GM21390 (cell line): ENCODE results near the gene HMG20B.
"Not testable (repeated sequence)": the region's sequence is repeated elsewhere in the genome, so short reads cannot be mapped to it uniquely, and the experiment has no call there.

Experiments
- ATAC-seq: cut with Tn5 transposase; IDR thresholded peaks from one replicate; pipeline ENCODE4 v1.9.1; 2021; ENCODE audit not compliant: unreplicated experiment

The HMG20B gene

DNA sequence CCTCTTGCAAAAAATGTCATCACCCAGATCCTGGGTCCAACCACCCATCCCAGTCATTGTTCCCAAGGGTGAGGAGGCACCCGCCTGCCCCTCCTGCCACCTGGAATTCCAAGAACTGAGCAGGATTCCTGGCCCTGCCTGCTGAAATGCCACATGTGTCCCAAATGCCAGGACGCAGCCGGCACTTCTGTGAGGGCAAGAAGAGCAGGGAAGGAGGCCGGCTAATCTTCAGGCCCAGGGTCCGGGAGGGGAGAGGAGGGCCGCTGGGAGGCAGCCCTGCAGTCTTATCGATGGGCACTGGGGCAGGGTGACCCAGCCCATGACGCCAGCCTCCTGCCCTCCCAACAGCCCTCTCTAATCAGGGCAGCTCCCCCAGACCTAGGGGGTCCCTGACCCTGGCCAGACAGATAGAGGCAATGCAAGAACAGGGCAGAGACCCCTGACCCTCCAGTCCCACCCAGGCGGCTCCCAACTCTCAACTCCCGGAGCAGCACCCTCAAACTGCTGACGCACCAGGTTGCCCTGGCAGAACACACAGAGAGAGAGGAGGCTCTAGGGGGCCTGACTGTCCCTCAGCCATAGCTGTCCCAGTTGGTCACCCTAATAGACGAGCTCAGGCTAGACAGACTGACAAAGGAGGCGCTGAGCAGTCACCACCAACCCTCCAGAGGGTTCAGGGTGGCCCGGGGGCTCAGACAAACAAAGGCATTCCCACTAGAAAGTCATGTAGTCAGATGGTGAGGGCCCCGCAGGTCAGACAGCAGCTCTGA lies 16.9 kb upstream of the HMG20B start:
- ATAC-seq, result no peak

- ATAC-seq, result no peak
These were observed 16.2 kb upstream of the HMG20B start for GRCh38 chr19:3556423-3556977.

- peak; percentile 14 for ATAC-seq
These were observed 15.7 kb upstream of the HMG20B start for GRCh38 chr19:3556978-3557460.

GRCh38 chr19:3557461-3558248 lies 15.1 kb upstream of the HMG20B start, which contains the start of gene MFSD12:
Gene MFSD12, minus strand, starts transcription at chr19:3557586. Its CDS starts 183 bp downstream, at chr19:3557403.
- peak; percentile 71 for ATAC-seq

GRCh38 chr19:3563709-3564524 lies 8.8 kb upstream of the HMG20B start:
- ATAC-seq, result no peak

DNA sequence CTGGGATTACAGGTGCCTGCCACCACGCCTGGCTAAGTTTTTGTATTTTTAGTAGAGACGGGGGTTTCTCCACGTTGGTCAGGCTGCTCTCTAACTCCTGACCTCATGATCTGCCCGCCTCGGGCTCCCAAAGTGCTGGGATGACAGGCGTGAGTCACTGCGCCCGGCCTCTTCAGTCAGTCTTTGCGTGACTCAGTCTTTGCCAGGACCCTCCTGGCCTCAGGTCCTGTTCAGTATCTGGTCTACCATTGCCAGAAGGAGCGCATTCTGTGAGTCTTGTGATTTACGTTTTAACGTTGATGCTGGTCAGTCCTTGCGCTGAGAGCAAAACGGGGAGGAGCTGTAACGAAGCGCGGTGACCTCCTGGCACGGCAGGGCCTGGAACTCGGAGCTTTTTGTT lies 7.6 kb upstream of the HMG20B start:
- ATAC-seq, result no peak

DNA sequence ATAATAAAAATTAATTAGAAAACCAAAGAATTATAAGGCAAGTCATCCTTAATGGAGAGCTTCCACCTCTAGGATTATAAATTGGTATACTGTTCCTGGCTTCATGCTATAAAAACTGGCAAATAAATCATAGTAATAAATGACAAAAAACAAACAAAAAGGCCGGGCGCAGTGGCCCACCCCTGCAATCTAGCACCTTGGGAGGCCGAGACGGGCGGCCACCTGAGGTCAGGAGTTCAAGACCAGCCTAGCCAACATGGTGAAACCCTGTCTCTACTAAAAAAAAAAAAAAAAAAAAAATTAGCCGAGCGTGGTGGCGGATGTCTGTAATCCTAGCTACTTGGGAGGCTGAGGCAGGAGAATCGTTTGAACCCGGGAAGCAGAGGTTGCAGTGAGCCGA lies 2.7 kb upstream of the HMG20B start:
- not testable (repeated sequence) for ATAC-seq

GRCh38 chr19:3570606-3571011 lies 2.1 kb upstream of the HMG20B start:
- no peak for ATAC-seq

GRCh38 chr19:3572132-3572854 lies 451 bp upstream of the HMG20B start:
- ATAC-seq, result peak; percentile 87

- no peak for ATAC-seq
These were observed 566 bp downstream of the HMG20B start for GRCh38 chr19:3573162-3573857.

- no peak for ATAC-seq
These were observed 1.3 kb downstream of the HMG20B start for GRCh38 chr19:3573858-3574637.

DNA sequence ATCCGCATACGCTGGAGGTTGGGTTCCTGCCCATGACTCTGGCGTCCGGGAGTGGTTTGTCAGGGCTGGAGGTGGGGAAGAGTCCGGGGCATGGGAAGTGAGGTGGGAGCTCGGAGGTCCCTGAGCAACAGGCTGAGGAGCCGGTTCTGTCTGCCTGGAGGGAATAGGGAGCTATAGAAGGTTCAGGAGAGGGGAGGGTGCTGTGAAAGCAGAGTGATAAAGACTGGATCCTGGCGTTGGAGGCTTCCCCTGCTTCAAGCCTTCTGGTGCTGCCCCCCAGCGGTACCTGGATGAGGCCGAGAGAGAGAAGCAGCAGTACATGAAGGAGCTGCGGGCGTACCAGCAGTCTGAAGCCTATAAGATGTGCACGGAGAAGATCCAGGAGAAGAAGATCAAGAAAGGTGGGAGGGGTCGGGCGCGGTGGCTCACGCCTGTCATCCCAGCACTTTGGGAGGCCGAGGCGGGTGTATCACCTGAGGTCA lies 2.6 kb downstream of the HMG20B start:
- no peak for ATAC-seq

DNA sequence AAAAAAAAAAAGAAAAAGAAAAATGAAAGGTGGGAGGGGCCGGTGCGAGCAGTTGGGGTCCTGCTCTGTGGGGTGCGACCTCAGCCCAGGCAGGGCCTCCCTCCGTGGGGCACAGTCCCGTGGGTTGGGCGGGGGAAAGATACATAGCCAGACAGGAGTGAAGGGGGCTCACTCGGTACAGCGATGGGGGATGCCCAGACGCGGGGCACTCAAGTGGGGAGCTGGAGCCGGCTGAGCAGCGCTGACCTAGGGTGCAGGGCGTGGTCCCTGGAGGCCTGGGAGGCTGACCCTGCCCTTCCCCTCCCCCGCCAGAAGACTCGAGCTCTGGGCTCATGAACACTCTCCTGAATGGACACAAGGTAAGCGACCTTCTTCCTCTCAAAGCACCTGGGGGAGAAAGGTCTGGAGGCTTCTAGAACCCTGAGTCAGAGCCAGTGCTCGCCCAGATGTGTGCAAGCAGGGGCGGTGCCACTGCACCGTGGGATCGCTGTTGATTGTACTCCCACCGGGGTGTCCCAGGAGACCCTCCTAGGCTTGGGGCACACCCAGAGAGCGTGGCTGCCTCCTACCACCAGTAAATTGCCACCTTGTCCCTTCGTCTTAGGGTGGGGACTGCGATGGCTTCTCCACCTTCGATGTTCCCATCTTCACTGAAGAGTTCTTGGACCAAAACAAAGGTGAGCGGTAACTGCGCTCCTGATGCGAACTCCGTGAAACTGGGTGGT lies 3.4 kb downstream of the HMG20B start:
- ATAC-seq, result no peak

DNA sequence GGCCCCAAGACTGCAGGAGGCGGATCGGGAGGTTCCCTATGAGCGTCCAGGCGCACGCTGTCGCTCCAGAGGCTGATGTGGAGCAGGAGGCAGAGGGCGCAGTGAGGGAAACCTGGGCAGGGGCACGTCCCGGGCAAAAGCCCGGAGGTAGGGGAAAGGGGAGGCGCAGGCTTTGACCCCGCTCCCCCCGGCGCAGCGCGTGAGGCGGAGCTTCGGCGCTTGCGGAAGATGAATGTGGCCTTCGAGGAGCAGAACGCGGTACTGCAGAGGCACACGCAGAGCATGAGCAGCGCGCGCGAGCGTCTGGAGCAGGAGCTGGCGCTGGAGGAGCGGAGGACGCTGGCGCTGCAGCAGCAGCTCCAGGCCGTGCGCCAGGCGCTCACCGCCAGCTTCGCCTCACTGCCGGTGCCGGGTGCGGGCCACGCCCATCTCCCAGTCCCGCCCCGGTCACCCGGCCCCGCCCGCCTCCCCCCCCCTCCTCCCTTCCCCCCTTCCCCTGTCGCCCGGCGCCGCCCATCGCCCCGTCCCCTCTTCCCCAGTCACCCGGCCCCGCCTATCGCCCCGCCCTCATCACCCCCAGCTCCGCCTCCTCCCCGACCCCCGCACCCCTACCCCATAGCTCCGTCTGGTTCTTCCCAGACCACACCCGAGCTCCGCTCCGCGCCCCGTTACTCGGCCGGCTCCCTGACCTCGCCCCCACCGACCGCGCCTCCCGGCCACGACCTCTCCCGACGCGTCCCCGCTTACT lies 4.1 kb downstream of the HMG20B start:
- no peak for ATAC-seq

DNA sequence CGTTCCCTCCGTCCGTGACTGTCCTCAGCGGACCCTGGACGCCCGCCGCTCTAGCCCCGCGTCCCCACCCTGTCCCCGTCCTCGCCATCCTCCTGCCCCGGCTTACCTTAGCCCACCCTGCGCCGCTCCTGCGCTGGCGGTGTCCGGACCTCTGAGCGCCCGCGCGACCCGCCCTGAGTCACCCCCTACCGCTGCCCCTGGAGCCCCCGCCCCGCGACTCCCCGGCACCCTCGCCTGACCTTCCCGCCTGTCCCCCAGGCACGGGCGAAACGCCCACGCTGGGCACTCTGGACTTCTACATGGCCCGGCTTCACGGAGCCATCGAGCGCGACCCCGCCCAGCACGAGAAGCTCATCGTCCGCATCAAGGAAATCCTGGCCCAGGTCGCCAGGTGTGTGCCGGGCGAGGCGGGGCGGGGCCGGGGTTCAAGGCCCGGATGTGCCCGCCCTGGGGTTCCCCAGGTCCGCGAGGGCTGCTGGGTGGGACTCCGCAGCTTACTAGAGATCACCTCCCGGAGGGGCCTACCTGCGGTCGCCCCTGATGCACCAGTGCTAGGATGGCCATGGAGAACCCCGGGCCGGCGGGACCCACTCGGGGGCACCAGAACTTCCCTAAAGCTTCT lies 5.1 kb downstream of the HMG20B start:
- no peak for ATAC-seq

- ATAC-seq, result no peak
These were observed 5.6 kb downstream of the HMG20B start for GRCh38 chr19:3578390-3578789.
